ENCODE results near the gene MYT1. TPM values are rescaled to one million over a fixed set of nuclear protein-coding genes. Genes with fewer than 3 reads are reported as not detected.

Gene MYT1
- total and polyA plus RNA-seq, 2 of the 13 experiments (the other 11 are each of a cell fraction or from before 2014, with no cell fraction given), result 0.58 to 2.5 TPM

- no peak for TF ChIP-seq MYPOP (CRISPR knock-in tag; IDR thresholded peaks at IDR 0.05)
- TF ChIP-seq, protein P1, sequence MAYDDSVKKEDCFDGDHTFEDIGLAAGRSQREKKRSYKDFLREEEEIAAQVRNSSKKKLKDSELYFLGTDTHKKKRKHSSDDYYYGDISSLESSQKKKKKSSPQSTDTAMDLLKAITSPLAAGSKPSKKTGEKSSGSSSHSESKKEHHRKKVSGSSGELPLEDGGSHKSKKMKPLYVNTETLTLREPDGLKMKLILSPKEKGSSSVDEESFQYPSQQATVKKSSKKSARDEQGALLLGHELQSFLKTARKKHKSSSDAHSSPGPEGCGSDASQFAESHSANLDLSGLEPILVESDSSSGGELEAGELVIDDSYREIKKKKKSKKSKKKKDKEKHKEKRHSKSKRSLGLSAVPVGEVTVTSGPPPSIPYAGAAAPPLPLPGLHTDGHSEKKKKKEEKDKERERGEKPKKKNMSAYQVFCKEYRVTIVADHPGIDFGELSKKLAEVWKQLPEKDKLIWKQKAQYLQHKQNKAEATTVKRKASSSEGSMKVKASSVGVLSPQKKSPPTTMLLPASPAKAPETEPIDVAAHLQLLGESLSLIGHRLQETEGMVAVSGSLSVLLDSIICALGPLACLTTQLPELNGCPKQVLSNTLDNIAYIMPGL (CRISPR knock-in tag; IDR thresholded peaks at IDR 0.05; ENCODE audit: borderline replicate concordance in 1 of 2, low read depth in 1 of 2), result no peak
- no peak for TF ChIP-seq ZBTB26 (CRISPR knock-in tag; IDR thresholded peaks at IDR 0.05; ENCODE audit: borderline replicate concordance)
- no peak for TF ChIP-seq ZKSCAN8 (CRISPR knock-in tag; IDR thresholded peaks at IDR 0.05; ENCODE audit: borderline replicate concordance)
- TF ChIP-seq ZFP62 (CRISPR knock-in tag; IDR thresholded peaks at IDR 0.05), result 0 out of 2 replicates have a peak, but pooled peaks have one; percentile 23
- no peak for TF ChIP-seq ZNF589 (CRISPR knock-in tag; conservative IDR thresholded peaks at IDR 0.05)
- no peak for TF ChIP-seq ZNF276 (CRISPR knock-in tag; IDR thresholded peaks at IDR 0.05; ENCODE audit: low read depth)
- TF ChIP-seq ZFP82 (CRISPR knock-in tag; IDR thresholded peaks at IDR 0.05; ENCODE audit: borderline replicate concordance), result no peak
- 0 out of 2 replicates have a peak, but pooled peaks have one; percentile 16 for TF ChIP-seq ZNF512 (CRISPR knock-in tag; IDR thresholded peaks at IDR 0.05)
- no peak for TF ChIP-seq PHF20 (CRISPR knock-in tag; IDR thresholded peaks at IDR 0.05)
- no peak for TF ChIP-seq HDAC1 (CRISPR knock-in tag; IDR thresholded peaks at IDR 0.05)
- TF ChIP-seq, protein P2, sequence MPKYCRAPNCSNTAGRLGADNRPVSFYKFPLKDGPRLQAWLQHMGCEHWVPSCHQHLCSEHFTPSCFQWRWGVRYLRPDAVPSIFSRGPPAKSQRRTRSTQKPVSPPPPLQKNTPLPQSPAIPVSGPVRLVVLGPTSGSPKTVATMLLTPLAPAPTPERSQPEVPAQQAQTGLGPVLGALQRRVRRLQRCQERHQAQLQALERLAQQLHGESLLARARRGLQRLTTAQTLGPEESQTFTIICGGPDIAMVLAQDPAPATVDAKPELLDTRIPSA (CRISPR knock-in tag; IDR thresholded peaks at IDR 0.05; ENCODE audit: borderline replicate concordance), result 0 out of 2 replicates have a peak, but pooled peaks have one; percentile 44
- TF ChIP-seq HMG20A (CRISPR knock-in tag; IDR thresholded peaks at IDR 0.05; ENCODE audit: borderline replicate concordance), result no peak
- no peak for TF ChIP-seq ZNF160 (CRISPR knock-in tag; IDR thresholded peaks at IDR 0.05)
These were observed 58.7 kb downstream of the MYT1 start (continued) for GRCh38 chr20:64222851-64223525.

Measured in HepG2 (cell line).